ENCODE data around the gene CEP57L1. TPM values are rescaled to one million over a fixed set of nuclear protein-coding genes. Genes with fewer than 3 reads are reported as not detected.

The CEP57L1 gene
- total RNA-seq, 1 donor from 2014 or later = 7.3 TPM

DNA sequence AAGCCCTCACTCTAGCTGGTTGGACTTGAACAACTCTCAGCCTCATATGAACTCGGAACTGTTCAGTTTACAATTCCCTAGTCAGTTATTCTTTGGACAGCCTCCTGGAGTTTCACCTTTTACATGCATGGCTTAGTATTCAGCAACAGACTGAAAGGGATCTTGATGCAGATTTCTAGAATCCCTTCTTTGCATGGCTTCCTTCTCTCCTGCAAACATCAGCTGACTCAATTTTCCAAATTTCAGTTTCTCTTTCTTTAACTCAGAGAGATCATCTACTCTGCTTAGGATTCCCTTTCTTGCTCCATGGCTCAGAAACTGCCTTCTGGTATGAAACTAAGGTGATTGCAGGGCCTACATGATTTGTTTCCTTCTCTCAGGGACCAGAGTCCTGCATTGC lies 99.6 kb downstream of the CEP57L1 start:
- DNase-seq = no peak
- intact Hi-C loops (cut with micrococcal nuclease) = no loop called here
- ATAC-seq = no peak

GRCh38 chr6:109197061-109197460 lies 101.8 kb downstream of the CEP57L1 start:
- DNase-seq (no peak), ATAC-seq (no peak)
- intact Hi-C loops (cut with micrococcal nuclease) = no loop called here

DNA sequence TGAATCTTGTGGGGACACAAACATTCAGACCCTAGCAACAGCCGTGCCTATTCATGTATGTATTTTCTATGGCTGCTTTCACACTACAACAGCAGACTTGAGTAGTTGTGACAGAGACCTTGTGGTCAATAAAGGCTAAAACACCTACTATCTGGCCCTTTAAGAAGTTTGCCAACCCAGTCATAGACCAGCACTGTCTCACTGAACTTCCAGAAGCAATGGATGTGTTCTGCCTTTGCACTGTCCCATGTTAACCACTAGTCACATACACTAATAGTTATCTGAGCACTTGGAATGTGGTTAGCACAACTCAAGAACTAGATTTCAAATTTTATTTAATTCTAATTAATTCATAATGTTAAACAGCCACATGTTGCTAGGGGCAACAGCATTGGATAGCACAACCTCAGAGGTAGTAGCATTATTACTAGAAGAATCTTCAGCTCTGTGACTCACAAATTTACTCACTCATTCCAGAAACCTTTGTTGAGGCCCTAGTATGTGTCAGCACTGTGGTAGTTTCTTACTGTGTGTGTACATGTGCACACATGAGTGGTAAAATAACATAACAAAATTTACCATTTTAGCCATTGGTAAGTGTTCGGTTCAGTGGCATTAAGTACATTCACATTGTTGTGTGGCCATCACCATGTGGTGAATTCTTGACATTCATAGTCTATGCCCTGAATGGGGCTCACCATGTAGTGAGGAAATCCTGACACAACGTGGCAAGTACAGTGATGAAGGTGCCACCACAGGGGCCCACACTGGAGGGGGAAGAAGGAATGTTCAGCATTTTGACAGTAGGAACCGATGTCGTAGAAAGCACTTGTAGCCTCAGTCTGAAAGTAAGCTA lies 107.3 kb downstream of the CEP57L1 start:
- intact Hi-C loops (cut with micrococcal nuclease) = no loop called here
- ATAC-seq = no peak
- DNase-seq = no peak

- intact Hi-C loops (cut with micrococcal nuclease) = no loop called here
- no peak for ATAC-seq
These were observed 109.2 kb downstream of the CEP57L1 start for GRCh38 chr6:109204511-109204910.

DNA sequence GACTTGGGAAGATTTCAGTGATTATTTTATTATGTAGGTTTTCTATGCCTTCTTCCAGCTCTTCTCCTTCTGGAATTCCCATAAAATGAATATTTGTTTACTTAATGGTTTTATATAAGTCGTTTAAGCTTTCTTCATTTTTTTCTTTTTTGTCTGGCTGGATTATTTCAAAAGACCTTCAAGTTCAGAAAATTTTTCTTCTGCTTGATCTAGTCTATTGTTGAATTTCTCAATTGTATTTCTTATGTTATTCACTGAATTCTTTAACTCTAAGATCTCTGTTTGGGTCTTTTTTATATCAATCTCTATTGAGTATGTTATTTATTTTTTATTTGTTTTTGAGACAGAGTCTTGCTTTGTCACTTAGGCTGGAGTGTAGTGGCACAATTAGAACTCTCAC lies 117.4 kb downstream of the CEP57L1 start:
- DNase-seq (no peak), ATAC-seq (no peak)
- intact Hi-C loops (cut with micrococcal nuclease) = no loop called here

More at GRCh38 chr6:109204511-109204910, 109.2 kb downstream of the CEP57L1 start:
- DNase-seq = no peak

Other genes with a start within 250 kb of the CEP57L1 start
- gene ARMC2, start 247.1 kb upstream of the CEP57L1 start, total RNA-seq = 11.5 TPM
- 70.0 TPM for gene SESN1, start 661 bp upstream of the CEP57L1 start, total RNA-seq

All from left ventricle myocardium superior (tissue), 1 donor.